H1 (cell line): ENCODE data around the gene DAZAP2.

ENCODE experiments used
- CEBPB ChIP-seq: IDR thresholded peaks from 2 replicates; pipeline ENCODE4 v1.6.1; 2012; ENCODE audit warnings: low read depth, low read length
- CTCF ChIP-seq, 3 experiments: IDR thresholded peaks; 1 replicate in 2 of 3; 2 replicates in 1 of 3; pipeline versions ENCODE4 v1.5.1 to v1.6.1; 2011; ENCODE audit warnings: low read length in 3 of 3, mild to moderate bottlenecking in 3 of 3, inconsistent platforms in 2 of 3, low read depth in 1 of 3, moderate library complexity in 1 of 3; ENCODE audit not compliant: insufficient read depth in 1 of 3; ENCODE audit errors: control extremely low read depth in 1 of 3
- EP300 ChIP-seq, 2 experiments: IDR thresholded peaks; 1 replicate in 1 of 2; 2 replicates in 1 of 2; pipeline ENCODE4 v1.6.1; 2011 to 2012; ENCODE audit warnings: low read depth in 2 of 2, low read length in 2 of 2, mild to moderate bottlenecking in 2 of 2, borderline replicate concordance in 1 of 2, inconsistent platforms in 1 of 2, moderate library complexity in 1 of 2
- EZH2 ChIP-seq: fragments of 200-600 bp; sonication (generic); IDR thresholded peaks from 2 replicates; pipeline ENCODE4 v1.7.1; 2012; ENCODE audit warnings: low read depth, mild to moderate bottlenecking, moderate library complexity, low read length, inconsistent platforms; ENCODE audit not compliant: severe bottlenecking
- HDAC2 ChIP-seq, 2 experiments: fragments of 300-600 bp in 1 of 2; sonication (generic) in 1 of 2; IDR thresholded peaks; 2 replicates each; pipeline ENCODE4 v1.6.1; 2011 to 2012; ENCODE audit warnings: low read depth in 2 of 2, low read length in 2 of 2, mild to moderate bottlenecking in 2 of 2, moderate library complexity in 2 of 2, borderline replicate concordance in 1 of 2, inconsistent platforms in 1 of 2
- JUND ChIP-seq: IDR thresholded peaks from 2 replicates; pipeline ENCODE4 v1.6.1; 2011; ENCODE audit warnings: mild to moderate bottlenecking, improper control_type of control experiment, low read length
- MAX ChIP-seq: IDR thresholded peaks from 2 replicates; pipeline ENCODE4 v1.6.1; 2012; ENCODE audit warnings: inconsistent platforms
- POLR2A ChIP-seq, 2 experiments: IDR thresholded peaks; 1 replicate in 1 of 2; 2 replicates in 1 of 2; pipeline ENCODE4 v1.6.1; 2011; ENCODE audit warnings: low read depth in 2 of 2, low read length in 2 of 2, mild to moderate bottlenecking in 2 of 2; ENCODE audit errors: control extremely low read depth in 1 of 2
- TAF1 ChIP-seq: IDR thresholded peaks from 2 replicates; pipeline ENCODE4 v1.6.1; 2011; ENCODE audit warnings: mild to moderate bottlenecking, low read depth, low read length
- TEAD4 ChIP-seq: IDR thresholded peaks from 2 replicates; pipeline ENCODE4 v1.6.1; 2012; ENCODE audit warnings: low read depth, low read length, inconsistent platforms, mixed read lengths
- ZNF274 ChIP-seq: IDR thresholded peaks from 2 replicates; pipeline ENCODE4 v1.7.0; 2012; ENCODE audit warnings: low read length, borderline replicate concordance; ENCODE audit errors: extremely low read depth

- TF ChIP-seq TAF1 (no peak), MAX (no peak), CTCF (IDR thresholded peaks at IDR 0.05; ENCODE audit: control extremely low read depth in 1 of 3, insufficient read depth in 1 of 3, low read depth in 1 of 3, low read length in 3 of 3) (no peak), EZH2 (no peak), POLR2A (IDR thresholded peaks at IDR 0.05; ENCODE audit: control extremely low read depth in 1 of 2, low read depth in 2 of 2, low read length in 2 of 2) (no peak), JUND (no peak), TEAD4 (no peak), CEBPB (no peak), ZNF274 (no peak), HDAC2 (IDR thresholded peaks at IDR 0.05; ENCODE audit: borderline replicate concordance in 1 of 2, low read depth in 2 of 2, low read length in 2 of 2) (no peak), EP300 (IDR thresholded peaks at IDR 0.05; ENCODE audit: borderline replicate concordance in 1 of 2, low read depth in 2 of 2, low read length in 2 of 2) (no peak)
These were observed 553 bp upstream of the DAZAP2 start for GRCh38 chr12:51238037-51238509.
